SK-N-SH treated with all-trans-retinoic acid at 6 μM for 48 hours (cell line): ENCODE measurements around the gene KCTD10.
"Not testable (repeated sequence)": the region's sequence is repeated elsewhere in the genome, so short reads cannot be mapped to it uniquely, and the experiment has no call there.

Experiments used
- ATAC-seq: fragments of 200-7000 bp; cut with Tn5 transposase; 3 replicates; pipeline ENCODE4 v1.9.1; 2020; ENCODE audit warnings: mild to moderate bottlenecking, moderate library complexity
- BACH2 ChIP-seq: fragments of 250-450 bp; sonication (Bioruptor Pico); IDR thresholded peaks from 2 replicates; pipeline ENCODE4 v1.9.0; 2021; ENCODE audit warnings: mild to moderate bottlenecking, borderline replicate concordance
- CREB5 ChIP-seq: fragments of 250-450 bp; sonication (Bioruptor Pico); IDR thresholded peaks from 2 replicates; pipeline ENCODE4 v1.5.1; 2020; ENCODE audit warnings: low read depth, mild to moderate bottlenecking, moderate library complexity
- CSDC2 ChIP-seq: fragments of 250-450 bp; sonication (Bioruptor Pico); IDR thresholded peaks from 2 replicates; pipeline ENCODE4 v1.5.0; 2020; ENCODE audit warnings: mild to moderate bottlenecking, moderate library complexity
- CSRNP3 ChIP-seq: fragments of 250-450 bp; sonication (Bioruptor Pico); IDR thresholded peaks from 2 replicates; pipeline ENCODE4 v1.5.1; 2021; ENCODE audit warnings: mild to moderate bottlenecking, moderate library complexity
- ESRRG ChIP-seq: fragments of 250-450 bp; sonication (Bioruptor Pico); IDR thresholded peaks from 2 replicates; pipeline ENCODE4 v1.6.1; 2021; ENCODE audit warnings: mild to moderate bottlenecking
- GLIS3 ChIP-seq: fragments of 250-450 bp; sonication (Bioruptor Pico); IDR thresholded peaks from 2 replicates; pipeline ENCODE4 v1.5.0; 2020; ENCODE audit warnings: mild to moderate bottlenecking, moderate library complexity
- ISL1 ChIP-seq: fragments of 250-450 bp; sonication (Bioruptor Pico); IDR thresholded peaks from 2 replicates; pipeline ENCODE4 v2.1.2; 2022; ENCODE audit warnings: mild to moderate bottlenecking, moderate library complexity
- OSR1 ChIP-seq: fragments of 250-450 bp; sonication (Bioruptor Pico); IDR thresholded peaks from 2 replicates; pipeline ENCODE4 v1.8.0; 2022; ENCODE audit warnings: moderate library complexity, mild to moderate bottlenecking, inconsistent platforms
- PATZ1 ChIP-seq: fragments of 250-450 bp; sonication (Bioruptor Pico); IDR thresholded peaks from 2 replicates; pipeline ENCODE4 v1.8.0; 2020; ENCODE audit warnings: mild to moderate bottlenecking, moderate library complexity, borderline replicate concordance
- POU6F1 ChIP-seq: fragments of 250-450 bp; sonication (Bioruptor Pico); IDR thresholded peaks from 2 replicates; pipeline ENCODE4 v1.8.0; 2021; ENCODE audit warnings: low read depth, mild to moderate bottlenecking, moderate library complexity, borderline replicate concordance
- TCF4 ChIP-seq: fragments of 250-450 bp; sonication (Bioruptor Pico); IDR thresholded peaks from 2 replicates; pipeline ENCODE4 v1.8.0; 2021; ENCODE audit warnings: mild to moderate bottlenecking, moderate library complexity, borderline replicate concordance
- TOX ChIP-seq: fragments of 250-450 bp; sonication (Bioruptor Pico); IDR thresholded peaks from 2 replicates; pipeline ENCODE4 v1.8.0; 2021; ENCODE audit warnings: mild to moderate bottlenecking, moderate library complexity, borderline replicate concordance
- TSHZ2 ChIP-seq: fragments of 250-450 bp; sonication (Bioruptor Pico); IDR thresholded peaks from 2 replicates; pipeline ENCODE4 v1.5.0; 2020; ENCODE audit warnings: mild to moderate bottlenecking, moderate library complexity
- ZC3H10 ChIP-seq: fragments of 250-450 bp; sonication (Bioruptor Pico); IDR thresholded peaks from 2 replicates; pipeline ENCODE4 v1.5.1; 2021; ENCODE audit warnings: mild to moderate bottlenecking, moderate library complexity
- ZFP3 ChIP-seq: fragments of 250-450 bp; sonication (Bioruptor Pico); IDR thresholded peaks from 2 replicates; pipeline ENCODE4 v1.5.0; 2020; ENCODE audit warnings: mild to moderate bottlenecking, moderate library complexity
- ZFP30 ChIP-seq: fragments of 450-650 bp; formaldehyde crosslinking; IDR thresholded peaks from 2 replicates; pipeline ENCODE4 v1.5.0; 2022; ENCODE audit warnings: mild to moderate bottlenecking, moderate library complexity
- ZNF565 ChIP-seq: fragments of 450-650 bp; formaldehyde crosslinking; conservative IDR thresholded peaks from 2 replicates; pipeline ENCODE4 v1.5.0; 2020; ENCODE audit warnings: low read depth, mild to moderate bottlenecking, moderate library complexity
- ZNF70 ChIP-seq: fragments of 450-650 bp; formaldehyde crosslinking; IDR thresholded peaks from 2 replicates; pipeline ENCODE4 v1.5.0; 2020; ENCODE audit warnings: mild to moderate bottlenecking, moderate library complexity

Gene KCTD10

GRCh38 chr12:109422251-109422650 is 54.8 kb downstream of the KCTD10 start (continued):
- no peak for TF ChIP-seq CSRNP3 (CRISPR knock-in tag)

- no peak for TF ChIP-seq ZNF565 (CRISPR knock-in tag)
- no peak for TF ChIP-seq OSR1
- no peak for TF ChIP-seq TSHZ2 (CRISPR knock-in tag)
- no peak for TF ChIP-seq ZFP30 (CRISPR knock-in tag)
- TF ChIP-seq ZFP3 (CRISPR knock-in tag), result no peak
- TF ChIP-seq BACH2 (CRISPR knock-in tag), result no peak
- no peak for TF ChIP-seq ZNF70 (CRISPR knock-in tag)
- TF ChIP-seq CREB5, result no peak
- no peak for TF ChIP-seq POU6F1
- ATAC-seq, result no peak
Observed at GRCh38 chr12:109421355-109422087, 55.6 kb downstream of the KCTD10 start.

- no peak for TF ChIP-seq TCF4 (CRISPR knock-in tag)
- TF ChIP-seq ISL1, result no peak
- no peak for TF ChIP-seq ZC3H10
- no peak for TF ChIP-seq PATZ1
- no peak for TF ChIP-seq GLIS3
- TF ChIP-seq TOX (CRISPR knock-in tag), result no peak
- TF ChIP-seq ZFP3 (CRISPR knock-in tag), result no peak
- TF ChIP-seq CSRNP3 (CRISPR knock-in tag), result no peak
- no peak for TF ChIP-seq ZNF70 (CRISPR knock-in tag)
- TF ChIP-seq CSDC2 (CRISPR knock-in tag), result no peak
- TF ChIP-seq OSR1, result no peak
- TF ChIP-seq ESRRG (CRISPR knock-in tag), result no peak
- no peak for ATAC-seq
Observed at GRCh38 chr12:109418848-109419480, 58.1 kb downstream of the KCTD10 start.

- ATAC-seq, result not testable (repeated sequence)
Observed at GRCh38 chr12:109406147-109406546, 71.0 kb downstream of the KCTD10 start.

GRCh38 chr12:109404841-109405240 is 72.3 kb downstream of the KCTD10 start:
- not testable (repeated sequence) for ATAC-seq
